Kidney (tissue), 14 donors: ENCODE measurements around the gene SPPL2C. TPM values are rescaled to one million over a fixed set of nuclear protein-coding genes. Genes with fewer than 3 reads are reported as not detected.

Experiments
- DNase-seq, 5 donors: peaks; one replicate each; pipeline ENCODE4 v3.0.0-alpha.2; 2013 to 2020
- FAIRE-seq: peaks from 2 replicates; lab custom pipeline; 2012; peaks lifted over from hg19 to GRCh38; lab: Jason Lieb, UNC
- H3K27ac ChIP-seq, 2 donors: one replicate each; pipeline ENCODE4 v1.7.0; 2013; ENCODE audit warnings: low read depth in 2 of 2, low read length in 2 of 2, inconsistent platforms in 1 of 2
- H3K27me3 ChIP-seq: one replicate; pipeline ENCODE4 v1.7.1; 2013; ENCODE audit warnings: low read length, inconsistent platforms; ENCODE audit not compliant: control insufficient read depth, insufficient read depth
- H3K36me3 ChIP-seq, 3 donors: one replicate each; pipeline versions ENCODE4 v1.7.0 to v1.7.1; 2013; ENCODE audit warnings: low read length in 3 of 3, control low read depth in 1 of 3, inconsistent platforms in 1 of 3; ENCODE audit not compliant: insufficient read depth in 3 of 3, control insufficient read depth in 2 of 3
- H3K4me1 ChIP-seq, 3 donors: one replicate each; pipeline versions ENCODE4 v1.7.0 to v1.7.1; 2013; ENCODE audit warnings: low read length in 3 of 3, inconsistent platforms in 1 of 3, low read depth in 1 of 3; ENCODE audit not compliant: control insufficient read depth in 2 of 3, insufficient read depth in 2 of 3
- H3K4me3 ChIP-seq, 3 donors: one replicate each; pipeline versions ENCODE4 v1.7.0 to v1.8.1; 2013; ENCODE audit warnings: low read length in 3 of 3, control low read depth in 1 of 3, inconsistent platforms in 1 of 3
- H3K9ac ChIP-seq, 3 donors: one replicate each; pipeline versions ENCODE4 v1.7.0 to v1.7.1; 2013; ENCODE audit warnings: low read length in 3 of 3, control low read depth in 1 of 3, inconsistent platforms in 1 of 3
- H3K9me3 ChIP-seq, 3 donors: one replicate each; pipeline versions ENCODE4 v1.7.0 to v1.7.1; 2013; ENCODE audit warnings: low read length in 3 of 3, control low read depth in 1 of 3, inconsistent platforms in 1 of 3; ENCODE audit not compliant: control insufficient read depth in 2 of 3, insufficient read depth in 1 of 3
- CTCF ChIP-seq: IDR thresholded peaks from 3 replicates; pipeline ENCODE4 v1.5.1; 2012; ENCODE audit warnings: mild to moderate bottlenecking, moderate library complexity, borderline replicate concordance; ENCODE audit not compliant: insufficient read depth; ENCODE audit errors: extremely low read depth
- intact Hi-C: fragments of 100-400 bp; cut with DNase I; formaldehyde crosslinking; loops from one replicate; pipeline ENCODE4 v1.11.1; 2022
- polyA plus RNA-seq: library from polyadenylated mRNA; stranded (reverse); fragments of 350-450 nt; fragmentation: Illumina TruSeq; extraction: RNeasy Lipid Tissue Mini Kit (QIAGEN cat#74804); gene quantifications from one replicate; pipeline ENCODE4 v1.2.3, GENCODE V29; 2014; ENCODE audit warnings: low read depth, low replicate concordance; ENCODE audit not compliant: insufficient read depth
- total RNA-seq: library from RNA; stranded (reverse); fragmentation: NEBNext Ultra II Directional; extraction: Animal tissue kit (Norgen Biotek cat#: 25700); gene quantifications from one replicate; pipeline ENCODE4 v1.2.1, GENCODE V29; 2021
- donor health status: control.
- donor health status: control.
- donor health status: control.
- donor health status: control.
- donor health status: control.
- donor health status: DM: yes; HTN: yes; CAD: no.
- donor health status: Normal renal cell carcinoma (clear cell type).

The SPPL2C gene
- total and polyA plus RNA-seq, 2 donors from 2014 or later, result not detected

- Histone ChIP-seq H3K4me3 (no peak overlapping the region), H3K27ac (no peak overlapping the region), H3K36me3 (no peaks in the 10 kb centered on the region), H3K9ac (no peak overlapping the region), H3K9me3 (no peaks in the 10 kb centered on the region), H3K27me3 (no peaks in the 10 kb centered on the region), H3K4me1 (no peaks in the 10 kb centered on the region)
- DNase-seq (no peak), FAIRE-seq (no peak)
- intact Hi-C loops, result no loop called here
- TF ChIP-seq CTCF, result no peak
These were observed 5.3 kb downstream of the SPPL2C start for GRCh38 chr17:45850011-45850410.

- H3K9ac ChIP-seq, result no peak overlapping the region
- no peaks in the 10 kb centered on the region for H3K36me3 ChIP-seq
- H3K4me1 ChIP-seq, result no peaks in the 10 kb centered on the region
- DNase-seq (no peak), FAIRE-seq (no peak)
- intact Hi-C loops, result no loop called here
- no peaks in the 10 kb centered on the region for H3K27me3 ChIP-seq
- TF ChIP-seq CTCF, result no peak
- no peak overlapping the region for H3K4me3 ChIP-seq
- no peak overlapping the region for H3K27ac ChIP-seq
- H3K9me3 ChIP-seq, result no peaks in the 10 kb centered on the region
These were observed 5.8 kb downstream of the SPPL2C start for GRCh38 chr17:45850468-45850867.

GRCh38 chr17:45851022-45851421 is 6.3 kb downstream of the SPPL2C start:
- H3K27ac ChIP-seq, result no peak overlapping the region
- DNase-seq, result no peak
- H3K36me3 ChIP-seq, result no peaks in the 10 kb centered on the region
- FAIRE-seq, result no peak
- no peak overlapping the region for H3K4me3 ChIP-seq
- H3K4me1 ChIP-seq, result no peaks in the 10 kb centered on the region
- intact Hi-C loops, result no loop called here
- H3K9ac ChIP-seq, result no peak overlapping the region
- H3K9me3 ChIP-seq, result no peaks in the 10 kb centered on the region
- TF ChIP-seq CTCF, result no peak
- H3K27me3 ChIP-seq, result no peaks in the 10 kb centered on the region

GRCh38 chr17:45851464-45851863 is 6.8 kb downstream of the SPPL2C start:
- H3K27me3 ChIP-seq, result no peaks in the 10 kb centered on the region
- H3K27ac ChIP-seq, result no peak overlapping the region
- no peak overlapping the region for H3K9ac ChIP-seq
- H3K36me3 ChIP-seq, result no peaks in the 10 kb centered on the region
- no peaks in the 10 kb centered on the region for H3K9me3 ChIP-seq
- H3K4me3 ChIP-seq, result no peak overlapping the region
- no peaks in the 10 kb centered on the region for H3K4me1 ChIP-seq
- no peak for DNase-seq
- FAIRE-seq, result no peak
- intact Hi-C loops, result no loop called here
- TF ChIP-seq CTCF, result no peak
